ENCODE measurements around the gene AKAP3. TPM values are rescaled to one million over a fixed set of nuclear protein-coding genes. Genes with fewer than 3 reads are reported as not detected.

AKAP3 gene
- total RNA-seq, 4 donors from 2014 or later: 1.6 to 1.8 TPM; not detected in 2

- 66% methylated on average over 2 of the region's 2 CpGs for WGBS, 2 donors (ENCODE audit: low coverage in 1 of 2)
- no peaks in the 10 kb centered on the region for H3K9me3 ChIP-seq
- in situ Hi-C loops (cut with MboI; ENCODE audit: low pct_ligation_motif_present in 1 of 4, low pct_unique_long_range_greater_than_20kb in 1 of 4, low sequenced_read_pairs in 3 of 4): no loop called here
- H3K4me1 ChIP-seq: no peaks in the 10 kb centered on the region
- no peak for TF ChIP-seq EP300 (IDR thresholded peaks at IDR 0.05; ENCODE audit: low read depth)
- TF ChIP-seq POLR2A (IDR thresholded peaks at IDR 0.05): no peak
- no peak for TF ChIP-seq CTCF (IDR thresholded peaks at IDR 0.05)
- no peak for TF ChIP-seq POLR2AphosphoS5 (IDR thresholded peaks at IDR 0.05)
- H3K27me3 ChIP-seq: no peaks in the 10 kb centered on the region
- H3K27ac ChIP-seq: no peak overlapping the region
- DNase-seq: no peak
- intact Hi-C loops (cut with DNase I; ENCODE audit: low total_unique reads): no loop called here
- H3K4me3 ChIP-seq: no peak overlapping the region
- H3K36me3 ChIP-seq: peaks cover 0 to 37% (median 9%) of the 10 kb centered on the region in 4 donors
Measured at GRCh38 chr12:4679711-4680110, 30.9 kb upstream of the AKAP3 start.

- no peaks in the 10 kb centered on the region for H3K27me3 ChIP-seq
- in situ Hi-C loops (cut with MboI; ENCODE audit: low pct_ligation_motif_present in 1 of 4, low pct_unique_long_range_greater_than_20kb in 1 of 4, low sequenced_read_pairs in 3 of 4): no loop called here
- TF ChIP-seq EP300 (IDR thresholded peaks at IDR 0.05; ENCODE audit: low read depth): no peak
- no peak for TF ChIP-seq POLR2A (IDR thresholded peaks at IDR 0.05)
- no peak for TF ChIP-seq POLR2AphosphoS5 (IDR thresholded peaks at IDR 0.05)
- peaks cover 0 to 87% (median 39%) of the 10 kb centered on the region in 4 donors for H3K36me3 ChIP-seq
- H3K27ac ChIP-seq: no peak overlapping the region
- DNase-seq: no peak
- H3K4me3 ChIP-seq: no peak overlapping the region
- 90 to 92% methylated on average over 3 of the region's 3 CpGs for WGBS, 2 donors (ENCODE audit: low coverage in 1 of 2)
- H3K9me3 ChIP-seq: no peaks in the 10 kb centered on the region
- intact Hi-C loops (cut with DNase I; ENCODE audit: low total_unique reads): no loop called here
- no peaks in the 10 kb centered on the region for H3K4me1 ChIP-seq
Measured at GRCh38 chr12:4665236-4665635, 16.4 kb upstream of the AKAP3 start.

GRCh38 chr12:4663971-4664505 is 15.2 kb upstream of the AKAP3 start:
- H3K4me3 ChIP-seq: no peak overlapping the region
- no peak overlapping the region for H3K27ac ChIP-seq
- H3K36me3 ChIP-seq: peaks cover 0 to 87% (median 40%) of the 10 kb centered on the region in 4 donors
- intact Hi-C loops (cut with DNase I; ENCODE audit: low total_unique reads) (no loop called here), in situ Hi-C loops (cut with MboI; ENCODE audit: low pct_ligation_motif_present in 1 of 4, low pct_unique_long_range_greater_than_20kb in 1 of 4, low sequenced_read_pairs in 3 of 4) (no loop called here)
- no peak for DNase-seq
- 65 to 68% methylated on average over 3 of the region's 3 CpGs for WGBS, 2 donors (ENCODE audit: low coverage in 1 of 2)
- TF ChIP-seq EP300 (IDR thresholded peaks at IDR 0.05; ENCODE audit: low read depth): no peak
- no peaks in the 10 kb centered on the region for H3K4me1 ChIP-seq
- H3K27me3 ChIP-seq: no peaks in the 10 kb centered on the region
- H3K9me3 ChIP-seq: no peaks in the 10 kb centered on the region

- Histone ChIP-seq H3K36me3 (peaks cover 0 to 44% (median 14%) of the 10 kb centered on the region in 4 donors), H3K27ac (no peak overlapping the region), H3K4me3 (no peak overlapping the region), H3K9me3 (no peaks in the 10 kb centered on the region), H3K27me3 (no peaks in the 10 kb centered on the region), H3K4me1 (peaks cover 10 to 39% (median 16%) of the 10 kb centered on the region in 4 donors)
- DNase-seq: no peak
- TF ChIP-seq POLR2AphosphoS5 (IDR thresholded peaks at IDR 0.05): no peak
- TF ChIP-seq POLR2A (IDR thresholded peaks at IDR 0.05): no peak
- no peak for TF ChIP-seq CTCF (IDR thresholded peaks at IDR 0.05)
- TF ChIP-seq EP300 (IDR thresholded peaks at IDR 0.05; ENCODE audit: low read depth): no peak
- in situ Hi-C loops (cut with MboI; ENCODE audit: low pct_ligation_motif_present in 1 of 4, low pct_unique_long_range_greater_than_20kb in 1 of 4, low sequenced_read_pairs in 3 of 4): no loop called here
- intact Hi-C loops (cut with DNase I; ENCODE audit: low total_unique reads): no loop called here
- 60 to 67% methylated on average over 2 of the region's 2 CpGs for WGBS, 2 donors (ENCODE audit: low coverage in 1 of 2)
Measured at GRCh38 chr12:4653691-4654090, 4.8 kb upstream of the AKAP3 start.

- intact Hi-C loops (cut with DNase I; ENCODE audit: low total_unique reads): no loop called here
- H3K4me1 ChIP-seq: peaks cover 10 to 41% (median 17%) of the 10 kb centered on the region in 4 donors
- in situ Hi-C loops (cut with MboI; ENCODE audit: low pct_ligation_motif_present in 1 of 4, low pct_unique_long_range_greater_than_20kb in 1 of 4, low sequenced_read_pairs in 3 of 4): no loop called here
Measured at GRCh38 chr12:4653257-4653656, 4.4 kb upstream of the AKAP3 start.

More at GRCh38 chr12:4653257-4653656, 4.4 kb upstream of the AKAP3 start:
- Histone ChIP-seq H3K27ac (no peak overlapping the region), H3K36me3 (peaks cover 0 to 40% (median 13%) of the 10 kb centered on the region in 4 donors), H3K9me3 (no peaks in the 10 kb centered on the region), H3K27me3 (no peaks in the 10 kb centered on the region), H3K4me3 (no peak overlapping the region)
- no peak for DNase-seq
- TF ChIP-seq POLR2AphosphoS5 (IDR thresholded peaks at IDR 0.05): no peak
- no peak for TF ChIP-seq POLR2A (IDR thresholded peaks at IDR 0.05)
- TF ChIP-seq CTCF (IDR thresholded peaks at IDR 0.05): no peak
- TF ChIP-seq EP300 (IDR thresholded peaks at IDR 0.05; ENCODE audit: low read depth): no peak
